Islet precursor cell (in vitro differentiated cells): Measurements from ENCODE around the gene RPTOR.
A peak's percentile ranks its signal among the peaks of the same experiment; 100 is the strongest.
"Not testable (repeated sequence)": the region's sequence is repeated elsewhere in the genome, so short reads cannot be mapped to it uniquely, and the experiment has no call there.

Experiments
- DNase-seq: peaks from one replicate; pipeline ENCODE4 v3.0.0-alpha.2; 2018

The RPTOR gene

DNA sequence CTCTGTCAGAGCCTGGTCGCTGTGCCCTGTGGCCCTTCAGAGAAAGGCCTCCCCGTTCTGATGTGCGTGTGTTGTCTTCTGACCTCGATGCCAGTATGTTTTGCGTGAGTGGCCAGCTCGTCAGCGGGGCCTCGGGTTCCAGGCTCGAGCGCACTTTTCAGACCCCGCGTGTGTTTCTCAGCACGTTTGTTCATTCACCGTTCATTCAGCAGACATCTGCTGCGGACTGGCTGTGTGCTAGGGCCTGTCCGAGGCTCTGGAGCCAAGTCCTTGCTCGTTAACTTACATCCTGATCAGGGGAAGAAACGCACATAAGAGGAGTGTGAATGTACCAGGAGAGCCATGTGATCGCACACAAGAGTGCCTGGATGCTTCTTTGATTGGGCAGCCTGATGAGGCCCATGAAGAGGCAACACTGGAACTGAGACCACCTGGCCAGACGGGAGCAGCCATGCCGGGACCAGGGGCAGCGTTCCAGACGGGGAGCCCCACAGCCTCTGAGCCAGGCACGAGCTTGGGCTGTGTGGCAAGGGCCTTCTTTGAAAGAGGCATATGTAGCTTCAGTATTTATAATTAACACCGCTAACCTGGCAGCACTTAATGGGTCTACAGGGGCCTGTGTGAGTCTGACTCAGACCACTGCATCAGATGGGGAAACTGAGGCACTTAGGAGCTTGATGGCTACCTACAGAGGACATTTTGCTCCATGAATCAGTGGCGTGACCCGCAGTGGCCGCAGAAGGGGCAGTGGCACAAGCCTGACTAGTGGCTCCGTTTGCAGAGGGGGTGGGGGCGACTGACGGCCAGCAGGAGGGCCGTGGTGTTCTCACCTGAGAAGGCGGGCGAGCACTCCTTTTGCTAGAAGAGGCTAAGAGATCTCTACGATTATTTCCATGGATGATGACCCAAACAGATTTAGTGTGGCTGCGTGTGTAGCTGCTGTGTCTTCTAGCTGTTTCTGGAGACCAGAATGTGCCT is 259.1 kb downstream of the RPTOR start:
- DNase-seq: peak; percentile 48

DNA sequence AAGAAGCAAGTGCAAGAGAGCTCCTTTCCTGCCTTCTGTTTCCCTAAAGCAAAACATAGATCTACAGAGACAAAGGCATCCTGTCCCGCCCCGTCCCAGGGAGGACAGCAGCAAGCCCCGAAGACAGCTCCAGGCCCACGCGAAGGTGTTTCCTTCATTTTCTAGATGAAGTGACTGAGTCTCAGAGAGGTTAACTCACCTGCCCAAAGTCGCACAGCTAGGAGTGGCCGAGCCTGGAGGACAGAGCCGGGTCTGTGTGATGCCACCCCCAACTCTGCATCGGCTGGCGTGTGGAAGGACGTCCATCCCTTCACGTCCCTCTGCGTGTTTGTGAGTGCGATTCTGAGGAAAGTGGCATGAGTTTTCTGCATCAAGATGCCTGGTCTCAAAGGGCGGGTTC is 259.8 kb downstream of the RPTOR start:
- DNase-seq: peak; percentile 43

DNA sequence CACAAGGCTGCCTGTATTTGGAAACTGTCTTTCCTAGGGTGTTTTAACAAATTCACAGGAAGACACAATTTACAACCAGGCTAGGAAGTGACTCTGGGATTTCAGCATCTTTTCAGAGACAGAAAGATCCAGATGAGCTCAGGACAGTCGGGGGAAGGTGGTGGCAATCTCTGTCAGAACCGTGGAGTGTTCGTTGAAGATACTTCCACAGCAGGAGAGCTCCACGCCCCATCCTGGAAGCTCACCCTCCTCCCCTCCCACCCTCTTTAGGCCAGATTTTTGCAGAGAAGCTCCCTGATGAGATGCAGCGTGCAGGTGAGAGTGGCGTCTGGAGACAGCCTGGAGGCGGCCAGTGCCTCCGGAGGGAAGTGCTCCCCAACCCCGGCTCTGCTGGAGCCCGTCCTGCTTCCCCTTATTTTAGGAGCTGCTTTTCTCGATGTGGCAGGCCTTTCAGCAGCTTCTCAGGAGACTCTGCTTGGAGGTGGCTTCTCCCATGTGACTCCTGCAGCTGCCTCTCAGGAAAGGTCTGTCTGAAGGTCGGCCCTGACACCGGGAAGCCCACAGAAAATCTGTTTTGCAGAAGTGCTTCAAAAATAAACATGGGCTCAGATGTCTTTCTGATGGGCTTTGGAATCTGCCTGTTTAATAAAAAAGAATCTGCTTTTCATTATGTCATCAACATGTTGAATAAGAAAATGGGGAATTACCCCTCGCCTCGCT is 260.6 kb downstream of the RPTOR start:
- peak; percentile 52 for DNase-seq

DNA sequence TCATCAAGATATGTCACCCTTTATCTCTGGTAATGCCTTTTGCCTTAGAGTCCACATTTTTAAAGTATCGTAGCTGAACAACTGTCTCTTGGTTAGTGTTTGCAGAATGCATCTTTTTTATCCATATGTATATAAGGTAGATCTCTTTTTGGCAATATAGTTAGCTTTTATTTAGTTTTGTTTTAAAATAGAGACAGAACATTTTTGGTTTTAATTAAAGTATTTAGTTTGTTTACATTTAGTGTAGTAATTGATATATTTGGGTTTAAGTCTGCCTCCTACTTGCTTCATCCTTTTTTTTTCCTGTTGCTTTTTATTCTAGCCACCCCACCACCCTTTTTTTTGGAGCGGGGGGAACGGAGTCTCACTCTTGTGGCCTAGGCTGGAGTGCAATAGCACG is 262.4 kb downstream of the RPTOR start:
- DNase-seq: peak; percentile 3

DNA sequence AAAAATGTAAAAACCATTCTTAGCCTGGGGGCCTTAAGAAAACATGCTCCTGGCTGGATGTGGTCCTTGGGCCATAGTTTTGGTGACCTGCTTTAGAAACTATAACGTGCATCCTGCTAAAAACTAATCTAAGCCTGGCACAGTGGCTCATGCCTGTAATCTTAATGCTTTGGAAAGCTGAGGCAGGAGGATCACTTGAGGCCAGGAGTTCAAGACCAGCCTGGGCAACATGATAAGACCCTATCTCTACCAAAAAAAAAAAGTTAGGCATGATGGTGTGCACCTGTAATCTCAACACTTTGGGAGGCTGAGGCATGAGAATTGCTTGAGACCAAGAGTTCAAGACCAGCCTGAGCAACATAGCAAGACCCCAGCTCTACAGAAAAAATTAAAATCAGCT is 263.2 kb downstream of the RPTOR start:
- peak; percentile 7 for DNase-seq

DNA sequence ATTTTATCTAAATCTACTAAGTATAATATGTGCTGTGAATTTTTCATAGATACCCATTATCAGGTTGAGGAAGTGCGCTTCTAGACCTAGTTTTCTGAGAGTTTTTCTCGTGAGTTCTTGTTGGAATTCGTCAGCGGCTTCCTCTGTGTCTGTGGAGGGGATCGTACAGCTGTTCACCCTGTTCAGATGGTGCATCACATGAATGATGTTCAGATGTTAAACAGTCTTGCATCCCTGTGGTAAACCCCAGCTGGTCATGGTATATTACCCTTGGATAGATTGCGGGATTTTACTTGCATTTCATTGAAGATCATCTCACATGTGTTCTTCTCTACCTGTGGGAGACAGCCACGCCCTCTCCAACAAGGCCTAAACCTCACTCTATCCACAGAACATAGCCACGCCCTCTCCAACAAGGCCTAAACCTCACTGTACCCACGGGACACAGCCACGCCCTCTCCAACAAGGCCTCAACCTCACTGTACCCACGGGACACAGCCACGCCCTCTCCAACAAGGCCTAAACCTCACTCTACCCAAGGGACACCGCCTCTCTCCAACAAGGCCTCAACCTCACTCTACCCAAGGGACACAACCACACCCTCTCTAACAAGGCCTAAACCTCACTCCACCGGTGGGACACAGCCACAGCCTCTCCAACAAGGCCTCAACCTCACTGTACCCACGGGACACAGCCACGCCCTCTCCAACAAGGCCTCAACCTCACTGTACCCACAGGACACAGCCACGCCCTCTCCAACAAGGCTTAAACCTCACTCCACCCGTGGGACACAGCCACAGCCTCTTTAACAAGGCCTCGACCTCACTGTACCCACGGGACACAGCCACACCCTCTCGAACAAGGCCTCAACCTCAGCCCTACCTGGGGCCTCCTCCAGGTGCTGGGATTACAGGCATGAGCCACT is 266.8 kb downstream of the RPTOR start:
- DNase-seq: peak; percentile 36

DNA sequence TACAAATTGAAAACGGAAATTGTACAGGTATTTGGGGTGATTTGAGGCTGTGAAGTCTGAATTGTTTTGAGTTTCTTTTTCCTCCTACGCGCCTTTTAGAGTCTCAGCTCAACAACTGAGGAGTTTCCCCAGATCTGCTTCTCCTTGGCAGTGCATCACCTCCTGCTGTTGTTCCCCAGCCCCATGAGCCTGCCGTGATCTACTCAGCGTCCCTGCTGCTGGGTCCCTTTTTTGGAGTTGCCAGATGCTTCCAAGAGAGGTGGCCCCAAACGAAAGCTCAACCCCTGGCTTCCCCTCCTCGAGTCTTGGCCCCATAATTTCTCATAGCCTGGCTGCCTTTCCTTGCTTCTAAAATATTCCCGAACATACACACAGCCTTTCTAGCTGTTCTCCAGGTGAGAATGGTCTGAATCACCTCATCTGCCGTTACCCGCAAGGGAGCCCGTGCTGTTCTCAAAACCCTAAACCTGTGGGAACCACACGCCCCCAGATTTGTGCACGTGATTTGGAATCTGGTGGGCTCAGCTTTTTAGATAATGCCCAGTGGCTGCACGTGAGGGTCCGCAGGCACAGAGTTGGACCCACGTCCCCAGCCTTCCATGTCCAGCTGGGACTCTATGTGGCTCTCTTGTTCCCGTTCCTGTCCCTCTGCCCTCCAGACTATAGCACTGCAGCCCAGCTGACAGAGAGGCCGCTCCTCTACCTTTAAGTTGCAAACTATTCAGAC is 267.9 kb downstream of the RPTOR start:
- peak; percentile 39 for DNase-seq

DNA sequence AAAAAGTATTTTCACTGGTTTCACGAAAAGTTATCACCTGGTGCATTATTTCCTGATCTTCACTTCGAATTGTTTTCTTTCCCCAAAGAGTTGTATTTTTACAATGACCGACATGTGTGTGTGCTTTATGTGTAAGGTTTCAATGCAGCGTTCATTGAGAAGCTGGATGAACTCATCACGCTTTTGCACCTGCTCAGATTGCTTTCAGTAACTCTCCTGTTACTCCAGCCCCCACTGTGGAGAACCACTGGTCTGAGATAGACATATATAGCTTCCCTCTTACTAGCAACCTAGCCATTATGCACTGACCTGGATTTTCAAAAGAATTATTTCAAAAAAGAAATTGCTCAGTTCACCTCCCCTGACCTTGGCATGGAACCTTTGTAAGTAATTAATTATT is 268.7 kb downstream of the RPTOR start:
- peak; percentile 2 for DNase-seq

DNA sequence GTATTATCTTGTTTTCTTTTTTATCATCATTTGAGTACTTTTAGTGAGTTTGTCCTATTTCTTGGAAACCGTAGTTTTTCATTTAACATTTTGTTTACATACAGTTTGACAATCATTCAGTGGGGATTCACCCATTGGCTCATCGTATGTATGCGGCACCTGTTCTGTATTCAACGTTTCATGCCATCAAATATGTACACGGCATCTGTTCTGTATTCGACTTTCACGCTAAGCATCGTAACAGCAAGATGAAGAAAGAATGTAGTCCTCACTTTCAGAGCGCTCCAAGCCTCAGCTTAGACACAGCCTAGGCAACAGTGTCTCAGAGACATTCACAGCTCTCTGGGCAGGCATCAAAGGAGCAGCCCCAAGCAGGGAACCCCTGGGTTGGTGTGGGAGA is 269.9 kb downstream of the RPTOR start:
- DNase-seq: no peak

DNA sequence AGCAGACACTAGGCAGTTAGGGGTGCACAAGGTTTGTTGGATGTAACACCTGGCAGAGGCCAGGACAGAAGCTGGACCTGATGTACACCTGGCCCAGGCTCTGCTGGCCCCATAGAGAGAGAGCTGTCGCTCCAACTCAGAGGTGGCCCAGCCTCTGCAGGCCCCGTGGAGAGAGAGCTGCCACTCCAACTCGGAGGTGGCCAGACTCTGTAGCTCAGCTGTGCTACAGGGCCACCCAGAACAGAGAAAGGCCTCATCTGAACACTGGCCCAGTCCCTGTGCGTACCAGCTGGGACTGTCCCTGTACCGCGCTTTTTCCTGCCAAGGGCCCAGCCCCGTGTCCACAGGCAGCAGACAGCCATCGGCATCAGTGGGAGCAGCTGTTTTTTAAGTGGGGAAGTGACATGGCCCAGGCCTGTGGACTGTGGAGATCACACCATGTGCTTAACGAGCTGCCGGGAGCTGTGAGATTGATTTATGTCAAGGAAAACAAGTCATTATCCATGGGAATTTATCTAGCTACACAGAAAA is 270.6 kb downstream of the RPTOR start:
- DNase-seq: no peak

DNA sequence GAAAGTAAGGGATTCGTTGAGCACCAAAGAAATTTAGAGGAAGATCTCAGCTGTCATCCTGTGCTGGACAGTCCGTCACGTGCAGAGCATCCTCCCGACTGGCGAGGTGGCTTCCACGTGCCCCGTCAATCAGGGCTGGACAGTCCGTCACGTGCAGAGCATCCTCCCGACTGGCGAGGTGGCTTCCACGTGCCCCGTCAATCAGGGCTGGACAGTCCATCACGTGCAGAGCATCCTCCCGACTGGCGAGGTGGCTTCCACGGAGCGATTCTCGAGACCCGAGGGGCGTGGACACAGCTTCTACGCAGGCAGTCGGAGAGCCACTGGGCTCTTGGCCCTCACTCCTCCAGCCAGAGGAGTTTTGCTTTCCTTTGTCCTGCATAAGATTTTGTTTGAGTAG is 271.1 kb downstream of the RPTOR start:
- not testable (repeated sequence) for DNase-seq

DNA sequence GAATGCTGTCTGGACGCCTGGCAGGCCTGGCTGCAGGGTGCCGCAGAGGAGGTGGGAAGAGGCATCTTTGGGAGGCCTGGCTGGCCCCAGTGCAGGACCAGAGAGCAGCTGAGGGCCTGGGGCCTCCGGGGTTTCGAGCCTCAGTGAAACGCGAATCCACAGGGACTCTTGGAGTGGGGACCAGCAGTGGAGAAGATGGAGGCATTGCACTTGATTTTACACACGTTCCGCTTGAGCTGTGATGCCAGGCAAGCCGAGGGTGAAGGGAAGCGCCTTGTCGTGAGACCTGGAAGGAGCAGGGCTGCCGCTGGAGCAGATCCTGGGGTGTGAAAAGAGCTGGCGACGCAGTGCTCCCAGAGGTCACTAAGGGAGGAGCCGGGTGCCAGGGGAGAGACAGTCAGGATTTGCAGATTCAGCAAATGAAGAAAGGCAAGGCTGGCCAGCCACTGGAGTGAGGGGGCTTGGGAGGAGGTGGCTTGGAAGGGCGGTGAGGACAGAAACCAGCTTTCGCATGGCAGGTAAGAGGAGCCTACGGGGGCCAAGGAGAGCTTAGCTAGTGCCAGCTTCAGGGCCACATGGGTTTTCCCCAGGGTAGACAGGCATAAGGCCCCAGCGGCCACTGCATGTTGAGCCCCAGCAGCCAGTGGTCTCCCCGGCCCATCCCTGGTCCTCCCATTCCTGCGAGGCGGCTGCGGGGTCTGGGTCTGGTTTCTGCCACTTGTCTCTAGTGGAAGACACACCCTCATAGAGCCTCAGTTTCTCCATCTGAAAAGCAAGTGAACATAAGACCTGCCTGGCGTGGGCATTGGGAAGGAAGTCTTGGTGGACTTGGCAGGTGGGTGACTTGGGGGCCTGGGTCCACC is 271.8 kb downstream of the RPTOR start:
- no peak for DNase-seq

DNA sequence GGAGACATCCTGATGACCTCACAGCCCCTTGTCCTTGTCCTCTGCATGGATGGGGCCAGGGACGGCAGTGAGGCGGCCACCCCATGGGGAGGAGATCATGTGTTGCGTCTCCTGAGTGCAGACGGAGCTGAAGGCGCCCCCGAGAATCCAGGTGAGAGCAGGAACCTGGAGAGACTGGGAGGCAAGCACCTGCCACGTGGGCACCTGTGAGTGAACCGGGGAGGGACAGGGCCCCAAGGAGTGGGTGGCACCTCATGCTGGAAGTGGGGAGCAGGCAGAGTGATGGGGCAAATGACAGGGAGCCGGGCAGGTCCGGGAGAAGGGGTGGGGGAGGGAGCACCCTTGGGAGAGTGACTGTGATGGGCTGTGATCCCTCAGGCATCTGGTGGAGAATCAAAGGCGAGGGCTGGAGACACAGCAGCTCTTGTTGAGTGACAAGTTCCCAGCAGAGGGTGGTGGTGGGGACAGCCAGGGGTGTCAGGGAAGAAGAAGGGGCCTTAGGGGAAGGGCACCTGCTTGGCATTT is 272.7 kb downstream of the RPTOR start:
- DNase-seq: no peak

DNA sequence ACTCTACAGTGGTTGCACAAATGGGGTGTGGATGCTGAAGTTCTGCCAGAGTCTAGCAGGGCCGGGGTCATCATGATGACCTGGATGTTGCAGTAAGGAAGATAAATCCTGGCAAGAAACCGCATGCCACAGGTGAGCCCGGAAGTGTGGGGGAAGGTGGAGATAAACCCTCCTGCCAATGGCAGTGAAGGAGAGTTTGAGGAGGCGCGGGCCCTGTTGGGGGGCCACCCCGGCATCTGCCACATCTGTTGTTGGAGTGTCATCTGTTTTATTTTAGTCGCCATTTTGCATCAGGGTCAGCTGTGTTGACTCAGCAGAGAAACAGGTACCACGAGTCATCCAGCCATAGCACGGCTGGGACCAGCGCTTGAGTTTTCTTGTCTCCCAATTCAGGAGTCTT is 273.2 kb downstream of the RPTOR start:
- DNase-seq: peak; percentile 71

DNA sequence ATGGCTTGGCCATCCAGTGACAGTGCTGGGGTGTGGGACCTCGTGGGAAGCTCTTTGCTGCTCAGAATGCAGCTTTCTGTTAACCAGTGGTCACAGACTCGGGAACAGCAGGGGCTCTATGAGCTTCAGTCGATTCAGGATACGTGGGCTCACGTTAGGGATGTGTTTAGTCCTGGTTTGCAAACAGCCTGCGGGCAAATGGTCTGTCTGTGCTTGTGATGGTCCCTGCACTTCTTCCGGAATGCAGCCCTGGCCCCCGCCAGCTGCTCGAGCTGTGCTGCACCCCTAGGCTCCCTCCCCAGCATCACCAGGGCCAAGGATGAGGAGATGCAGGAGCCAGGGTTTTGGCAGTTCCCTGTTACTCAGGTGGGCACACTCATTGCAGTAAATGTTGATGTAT is 274.2 kb downstream of the RPTOR start:
- no peak for DNase-seq

DNA sequence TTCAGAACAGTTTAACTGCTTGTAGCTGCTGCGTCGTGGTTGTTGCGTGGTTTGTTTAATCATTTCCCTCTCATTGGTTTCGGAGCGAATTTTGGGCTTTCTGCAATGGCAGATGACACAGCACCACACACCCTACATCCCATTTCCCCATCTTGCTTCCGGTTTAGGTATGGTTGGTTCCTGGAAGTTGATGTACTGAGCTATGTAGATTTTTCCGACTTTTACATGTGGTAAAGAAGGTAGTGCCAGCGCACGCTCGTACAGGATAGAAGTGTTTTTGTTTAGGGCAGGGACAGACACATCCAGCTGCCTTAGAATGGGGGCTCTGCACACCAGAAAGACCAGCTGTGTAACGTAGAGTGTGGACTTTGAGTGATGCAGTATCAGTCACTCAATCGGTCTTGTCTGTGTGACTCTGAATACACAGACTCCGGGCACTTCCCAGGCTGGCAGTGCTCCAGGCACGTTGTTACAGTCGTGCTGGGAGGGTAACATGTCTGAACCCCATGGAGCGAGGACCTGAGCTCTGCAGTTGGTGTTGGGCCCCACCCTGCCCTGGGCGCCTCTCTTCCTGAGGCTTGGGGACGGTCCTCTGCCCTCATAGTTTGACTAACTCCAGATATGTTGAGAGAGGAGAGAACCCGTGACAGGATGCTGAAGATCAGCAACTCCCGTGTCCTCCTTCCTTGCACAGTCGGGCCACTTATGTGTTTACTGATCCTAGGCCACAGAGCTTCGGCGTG is 275.0 kb downstream of the RPTOR start:
- DNase-seq: no peak

DNA sequence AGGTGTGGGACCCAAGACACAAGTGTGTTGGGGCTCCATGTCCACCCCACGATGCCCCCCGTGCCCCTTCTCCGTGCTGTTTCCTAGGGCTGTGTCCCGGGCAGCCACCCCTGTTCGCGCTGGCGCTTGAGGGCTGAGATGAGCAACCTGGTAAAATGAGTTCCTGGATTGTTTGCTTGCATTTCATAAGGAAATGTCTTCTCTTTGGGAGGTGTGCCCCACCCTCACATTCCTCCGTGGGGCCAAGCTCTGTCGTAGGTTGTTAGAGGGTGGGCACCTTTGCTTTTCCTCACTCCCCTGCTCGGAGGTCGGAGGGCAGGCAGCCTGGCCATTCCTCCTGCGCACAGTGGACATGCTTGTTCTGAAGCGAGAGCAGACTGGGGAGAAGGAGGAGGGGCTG is 275.7 kb downstream of the RPTOR start:
- peak; percentile 79 for DNase-seq

DNA sequence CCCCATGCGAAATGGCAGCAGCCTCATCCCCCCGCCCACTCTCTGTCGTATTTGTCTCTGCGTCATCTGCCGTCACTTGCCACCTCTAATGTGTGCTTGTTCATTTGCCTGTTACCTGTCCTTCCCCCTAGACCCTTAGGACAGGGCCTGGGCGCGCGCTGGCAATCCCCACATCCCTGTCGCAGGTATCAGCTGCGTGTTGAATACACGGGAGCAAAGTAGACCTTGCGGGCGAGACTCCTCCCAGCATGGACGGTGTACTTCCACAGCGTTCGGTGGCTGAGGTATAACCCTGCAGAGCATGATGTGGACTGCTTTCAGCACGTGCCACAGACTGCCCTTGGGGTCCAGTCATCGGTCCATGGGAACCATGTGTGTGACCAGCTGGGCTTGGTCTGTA is 276.9 kb downstream of the RPTOR start:
- no peak for DNase-seq

DNA sequence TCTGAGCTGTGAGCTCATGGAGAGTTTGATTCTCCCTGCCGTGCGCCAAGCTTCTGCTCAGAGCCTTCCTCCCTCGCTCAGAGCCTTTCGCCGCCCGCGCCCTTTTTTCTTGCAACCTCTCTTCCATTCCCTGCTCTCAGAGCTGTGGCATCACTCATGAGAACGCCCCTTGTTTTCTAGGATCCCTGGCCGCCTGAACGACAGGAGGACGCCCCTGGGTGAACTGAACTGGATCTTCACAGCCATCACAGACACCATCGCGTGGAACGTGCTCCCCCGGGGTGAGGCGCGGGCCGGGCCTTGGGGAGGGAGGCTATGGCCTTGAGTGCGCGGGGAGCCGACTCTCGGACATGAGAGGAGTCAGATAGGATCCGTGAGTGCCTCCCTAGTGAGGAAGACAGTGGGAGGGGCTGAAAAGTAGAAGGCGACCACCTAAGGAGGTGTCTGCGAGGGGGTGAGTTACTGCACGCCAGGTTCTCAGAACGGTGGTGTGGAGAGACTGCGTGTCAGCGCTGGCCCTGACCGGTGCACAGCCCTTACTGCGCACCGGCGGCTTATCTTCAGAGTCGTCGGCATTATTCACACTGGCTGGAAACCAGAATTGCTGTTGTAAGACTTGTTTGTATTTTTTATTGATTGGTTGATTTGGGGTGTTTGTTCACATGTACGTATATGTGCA is 277.5 kb downstream of the RPTOR start:
- DNase-seq: no peak
